Trophoblast cell (in vitro differentiated cells and primary cell): ENCODE results near the gene WHAMM.

ENCODE experiments used
- DNase-seq, 2 donors: peaks; one replicate each; pipeline ENCODE4 v3.0.0-alpha.2; 2016
- H2AFZ ChIP-seq: 2 replicates; pipeline ENCODE4 v1.6.1; 2013; ENCODE audit warnings: low read length, moderate library complexity, mild to moderate bottlenecking; ENCODE audit not compliant: insufficient read depth, poor library complexity
- H2AK5ac ChIP-seq: 2 replicates; pipeline ENCODE4 v1.6.1; 2013; ENCODE audit warnings: mild to moderate bottlenecking, low read length
- H2BK120ac ChIP-seq: 2 replicates; pipeline ENCODE4 v1.6.1; 2013; ENCODE audit warnings: low read length, mild to moderate bottlenecking, moderate library complexity; ENCODE audit not compliant: insufficient read depth, poor library complexity
- H2BK12ac ChIP-seq: 2 replicates; pipeline ENCODE4 v1.6.1; 2013; ENCODE audit warnings: mild to moderate bottlenecking, low read length, moderate library complexity
- H2BK5ac ChIP-seq: 2 replicates; pipeline ENCODE4 v1.6.1; 2013; ENCODE audit warnings: low read length, low read depth, moderate library complexity, mild to moderate bottlenecking; ENCODE audit not compliant: poor library complexity
- H3K14ac ChIP-seq: 2 replicates; pipeline ENCODE4 v1.6.1; 2013; ENCODE audit warnings: mild to moderate bottlenecking, low read length
- H3K18ac ChIP-seq: 2 replicates; pipeline ENCODE4 v1.6.1; 2013; ENCODE audit warnings: mild to moderate bottlenecking, low read length
- H3K23ac ChIP-seq: 2 replicates; pipeline ENCODE4 v1.6.1; 2013; ENCODE audit warnings: low read length
- H3K27ac ChIP-seq: 2 replicates; pipeline ENCODE4 v1.5.1; 2013; ENCODE audit warnings: low read depth, mild to moderate bottlenecking, inconsistent platforms, low read length, moderate library complexity
- H3K27me3 ChIP-seq: 2 replicates; pipeline ENCODE4 v1.6.1; 2013; ENCODE audit warnings: inconsistent platforms, mild to moderate bottlenecking, low read length, moderate library complexity; ENCODE audit not compliant: insufficient read depth
- H3K36me3 ChIP-seq, 2 experiments: 1 replicate in 1 of 2; 2 replicates in 1 of 2; pipeline ENCODE4 v1.6.1; 2013; ENCODE audit warnings: low read length in 2 of 2, mild to moderate bottlenecking in 2 of 2, moderate library complexity in 1 of 2; ENCODE audit not compliant: insufficient read depth in 2 of 2, control insufficient read depth in 1 of 2
- H3K4ac ChIP-seq: 2 replicates; pipeline ENCODE4 v1.6.1; 2013; ENCODE audit warnings: low read depth, mild to moderate bottlenecking, low read length, moderate library complexity
- H3K4me1 ChIP-seq, 2 experiments: 1 replicate in 1 of 2; 2 replicates in 1 of 2; pipeline ENCODE4 v1.6.1; 2013; ENCODE audit warnings: low read length in 2 of 2, mild to moderate bottlenecking in 2 of 2, moderate library complexity in 1 of 2; ENCODE audit not compliant: insufficient read depth in 2 of 2, control insufficient read depth in 1 of 2
- H3K4me2 ChIP-seq: 2 replicates; pipeline ENCODE4 v1.6.1; 2013; ENCODE audit warnings: inconsistent platforms, mild to moderate bottlenecking, low read length, moderate library complexity
- H3K4me3 ChIP-seq: 2 replicates; pipeline ENCODE4 v1.5.1; 2013; ENCODE audit warnings: mild to moderate bottlenecking, low read depth, low read length, inconsistent platforms
- H3K79me1 ChIP-seq: one replicate; pipeline ENCODE4 v1.6.1; 2013; ENCODE audit warnings: low read length
- H3K79me2 ChIP-seq: 2 replicates; pipeline ENCODE4 v1.6.1; 2013; ENCODE audit warnings: low read length, mild to moderate bottlenecking; ENCODE audit not compliant: control insufficient read depth, insufficient read depth, poor library complexity
- H3K9ac ChIP-seq: 2 replicates; pipeline ENCODE4 v1.6.1; 2013; ENCODE audit warnings: mild to moderate bottlenecking, low read length
- H3K9me3 ChIP-seq: 2 replicates; pipeline ENCODE4 v1.6.1; 2013; ENCODE audit warnings: low read depth, mild to moderate bottlenecking, control low read depth, inconsistent platforms, low read length; ENCODE audit not compliant: insufficient read depth
- H4K12ac ChIP-seq: 2 replicates; pipeline ENCODE4 v1.6.1; 2013; ENCODE audit warnings: low read depth, mild to moderate bottlenecking, low read length, moderate library complexity
- H4K8ac ChIP-seq: 2 replicates; pipeline ENCODE4 v1.6.1; 2013; ENCODE audit warnings: low read depth, mild to moderate bottlenecking, low read length, moderate library complexity
- H4K91ac ChIP-seq: one replicate; pipeline ENCODE4 v1.6.1; 2013; ENCODE audit warnings: low read depth, mild to moderate bottlenecking, low read length, moderate library complexity
- WGBS: extraction: QIAGEN DNeasy Blood & Tissue Kit; methylation state at CpG from one replicate; pipeline ENCODE4 v1.1.7; 2013; ENCODE audit warnings: missing lambda C conversion rate; ENCODE audit not compliant: insufficient read length, insufficient coverage; ENCODE audit errors: extremely low coverage; 5-methylcytosine and 5-hydroxymethylcytosine counted together

WHAMM gene

GRCh38 chr15:82828075-82828474 is 18.6 kb downstream of the WHAMM start:
- H4K91ac ChIP-seq = no peak overlapping the region
- no peak overlapping the region for H2BK5ac ChIP-seq
- no peak overlapping the region for H3K4me2 ChIP-seq
- H3K4me3 ChIP-seq = no peak overlapping the region
- no peaks in the 10 kb centered on the region for H3K79me2 ChIP-seq
- no peak overlapping the region for H3K9ac ChIP-seq
- H2BK12ac ChIP-seq = no peak overlapping the region
- no peaks in the 10 kb centered on the region for H3K9me3 ChIP-seq
- H3K4me1 ChIP-seq = no peaks in the 10 kb centered on the region
- no peak overlapping the region for H2AK5ac ChIP-seq
- no peak for DNase-seq
- H3K14ac ChIP-seq = no peak overlapping the region
- H2BK120ac ChIP-seq = no peak overlapping the region
- no CpG with 5 or more reads among the region's 1 CpG for WGBS
- peaks cover 35 to 43% of the 10 kb centered on the region in 2 experiments for H3K36me3 ChIP-seq
- H3K23ac ChIP-seq = no peak overlapping the region
- no peak overlapping the region for H2AFZ ChIP-seq
- H3K79me1 ChIP-seq = no peaks in the 10 kb centered on the region
- H4K12ac ChIP-seq = no peak overlapping the region
- no peak overlapping the region for H3K27ac ChIP-seq
- H3K4ac ChIP-seq = no peak overlapping the region
- no peaks in the 10 kb centered on the region for H3K27me3 ChIP-seq
- no peak overlapping the region for H3K18ac ChIP-seq
- H4K8ac ChIP-seq = no peak overlapping the region

GRCh38 chr15:82829234-82829633 is 19.8 kb downstream of the WHAMM start:
- no peak for DNase-seq
- no CpG with 5 or more reads among the region's 4 CpGs for WGBS

GRCh38 chr15:82830427-82831173 is 21.2 kb downstream of the WHAMM start:
- H3K27me3 ChIP-seq = no peaks in the 10 kb centered on the region
- no CpG with 5 or more reads among the region's 18 CpGs for WGBS
- H3K9ac ChIP-seq = no peak overlapping the region
- H4K91ac ChIP-seq = no peak overlapping the region
- peaks cover 38 to 53% of the 10 kb centered on the region in 2 experiments for H3K36me3 ChIP-seq
- H3K23ac ChIP-seq = no peak overlapping the region
- no peak overlapping the region for H3K4me2 ChIP-seq
- no peak overlapping the region for H2BK5ac ChIP-seq
- H3K18ac ChIP-seq = no peak overlapping the region
- H4K12ac ChIP-seq = no peak overlapping the region
- H2AK5ac ChIP-seq = no peak overlapping the region
- H2BK120ac ChIP-seq = no peak overlapping the region
- no peak overlapping the region for H2AFZ ChIP-seq
- H3K9me3 ChIP-seq = no peaks in the 10 kb centered on the region
- H3K14ac ChIP-seq = no peak overlapping the region
- DNase-seq = no peak
- H3K79me2 ChIP-seq = no peaks in the 10 kb centered on the region
- no peak overlapping the region for H4K8ac ChIP-seq
- no peak overlapping the region for H3K4ac ChIP-seq
- H2BK12ac ChIP-seq = no peak overlapping the region
- no peaks in the 10 kb centered on the region for H3K79me1 ChIP-seq
- H3K27ac ChIP-seq = no peak overlapping the region
- H3K4me3 ChIP-seq = no peak overlapping the region
- H3K4me1 ChIP-seq = no peaks in the 10 kb centered on the region

More at GRCh38 chr15:82829234-82829633, 19.8 kb downstream of the WHAMM start:
- Histone ChIP-seq H3K79me1 (no peaks in the 10 kb centered on the region), H2BK5ac (no peak overlapping the region), H2AK5ac (no peak overlapping the region), H4K8ac (no peak overlapping the region), H3K36me3 (peaks cover 40 to 48% of the 10 kb centered on the region in 2 experiments), H3K23ac (no peak overlapping the region), H3K4me2 (no peak overlapping the region), H3K4me3 (no peak overlapping the region), H3K79me2 (no peaks in the 10 kb centered on the region), H3K9ac (no peak overlapping the region), H3K18ac (no peak overlapping the region), H3K27ac (no peak overlapping the region), H3K4me1 (no peaks in the 10 kb centered on the region), H2AFZ (no peak overlapping the region), H4K12ac (no peak overlapping the region), H3K27me3 (no peaks in the 10 kb centered on the region), H3K9me3 (no peaks in the 10 kb centered on the region), H3K14ac (no peak overlapping the region), H2BK120ac (no peak overlapping the region), H4K91ac (no peak overlapping the region), H2BK12ac (no peak overlapping the region), H3K4ac (no peak overlapping the region)

- H3K27ac ChIP-seq = no peak overlapping the region
- no peak overlapping the region for H3K4ac ChIP-seq
- no peak overlapping the region for H2AFZ ChIP-seq
- no peak overlapping the region for H4K8ac ChIP-seq
- H3K4me3 ChIP-seq = no peak overlapping the region
- H4K91ac ChIP-seq = no peak overlapping the region
- H3K27me3 ChIP-seq = no peaks in the 10 kb centered on the region
- no peak for DNase-seq
- no peak overlapping the region for H2BK120ac ChIP-seq
- H3K4me2 ChIP-seq = no peak overlapping the region
- H3K14ac ChIP-seq = no peak overlapping the region
- H3K9me3 ChIP-seq = no peaks in the 10 kb centered on the region
- no peak overlapping the region for H4K12ac ChIP-seq
- H3K4me1 ChIP-seq = no peaks in the 10 kb centered on the region
- H2AK5ac ChIP-seq = no peak overlapping the region
- no CpG with 5 or more reads among the region's 5 CpGs for WGBS
- no peaks in the 10 kb centered on the region for H3K79me1 ChIP-seq
- H3K18ac ChIP-seq = no peak overlapping the region
- H3K36me3 ChIP-seq = peaks cover 41 to 55% of the 10 kb centered on the region in 2 experiments
- no peaks in the 10 kb centered on the region for H3K79me2 ChIP-seq
- no peak overlapping the region for H2BK12ac ChIP-seq
- H3K23ac ChIP-seq = no peak overlapping the region
- no peak overlapping the region for H2BK5ac ChIP-seq
- no peak overlapping the region for H3K9ac ChIP-seq
Observed at GRCh38 chr15:82831894-82832600, 22.6 kb downstream of the WHAMM start.
